ENCODE results near the gene TTC39A. TPM values are rescaled to one million over a fixed set of nuclear protein-coding genes. Genes with fewer than 3 reads are reported as not detected.

Gene TTC39A
- total RNA-seq, 1 experiment from 2014 or later = 15.4 TPM

- Histone ChIP-seq H3K9me2 (ENCODE audit: insufficient read depth) (no peaks in the 10 kb centered on the region), H3K27ac (ENCODE audit: low read depth, low read length) (no peak overlapping the region), H3K4me1 (ENCODE audit: control insufficient read depth in 1 of 2, insufficient read depth in 2 of 2, low read length in 2 of 2) (peaks cover 27 to 61% of the 10 kb centered on the region in 2 experiments), H3K27me3 (ENCODE audit: insufficient read depth, low read length) (no peaks in the 10 kb centered on the region), H2AFZ (ENCODE audit: low read depth, low read length, poor library complexity, severe bottlenecking) (no peak overlapping the region), H4K20me1 (ENCODE audit: insufficient read depth) (peaks cover 3% of the 10 kb centered on the region; the same call in 1 of the 2 replicates), H3K79me2 (ENCODE audit: insufficient read depth, low read length) (peaks cover 78% of the 10 kb centered on the region), H3K4me2 (ENCODE audit: low read length) (no peak overlapping the region), H3K9me3 (ENCODE audit: control insufficient read depth in 1 of 2, insufficient read depth in 1 of 2, low read depth in 1 of 2, low read length in 2 of 2) (no peaks in the 10 kb centered on the region), H3K9ac (ENCODE audit: low read length) (no peak overlapping the region), H3K36me3 (ENCODE audit: control insufficient read depth in 1 of 2, insufficient read depth in 2 of 2, low read length in 2 of 2) (no peaks in the 10 kb centered on the region; a peak in 1 of 4 replicates), H3K4me3 (replicated peaks in 1 of 2; ENCODE audit: low read depth in 1 of 2, low read length in 2 of 2) (no peak overlapping the region)
- TF ChIP-seq ATF3 (IDR thresholded peaks at IDR 0.05) (no peak), ZFX (IDR thresholded peaks at IDR 0.05) (no peak), TCF7L2 (IDR thresholded peaks at IDR 0.05; ENCODE audit: borderline replicate concordance, extremely low read depth, insufficient read depth, insufficient read length) (no peak), JUND (IDR thresholded peaks at IDR 0.05) (no peak), CTCF (IDR thresholded peaks at IDR 0.05 in 2 of 3, conservative IDR thresholded peaks at IDR 0.05 in 1 of 3; ENCODE audit: borderline replicate concordance in 1 of 3, insufficient read depth in 1 of 3, low read depth in 2 of 3, low read length in 2 of 3) (no peak), ZNF274 (IDR thresholded peaks at IDR 0.05; ENCODE audit: low read depth, low read length) (no peak), CBX3 (IDR thresholded peaks at IDR 0.05; ENCODE audit: low read depth) (no peak), POLR2AphosphoS5 (IDR thresholded peaks at IDR 0.05; ENCODE audit: low read depth, low read length) (no peak), YY1 (IDR thresholded peaks at IDR 0.05; ENCODE audit: extremely low read depth, insufficient replicate concordance, low read depth, low read length) (no peak)
- ChIA-PET RAD21 (ENCODE audit: low non-redundant PET in 1 of 2, low total read pairs in 2 of 2, uncharacterized antibody in 2 of 2, unreplicated experiment in 2 of 2) (no interaction called here), CTCF (no interaction called here), POLR2A (no interaction called here)
- BruUV-seq (replicated peaks) = no TSS peak
- intact Hi-C loops (cut with micrococcal nuclease) = no loop called here
- no peak for DNase-seq (ENCODE audit: low read depth, low spot score)
- no peak for ATAC-seq
Measured at GRCh38 chr1:51265618-51266017, 64.7 kb downstream of the TTC39A start.
